ENCODE measurements around the gene SRSF7. TPM values are rescaled to one million over a fixed set of nuclear protein-coding genes. Genes with fewer than 3 reads are reported as not detected.
"Not testable (repeated sequence)": the region's sequence is repeated elsewhere in the genome, so short reads cannot be mapped to it uniquely, and the experiment has no call there.

The SRSF7 gene
- 183 and 238 TPM in 2 replicates for total RNA-seq (2014; rRNA removed; shearing (Covaris generic))

- DNase-seq (ENCODE audit: low spot score): peak; percentile 98
- in situ Hi-C loops (cut with HindIII; ENCODE audit: low sequenced_read_pairs): no loop called here
Observed at GRCh38 chr2:38750891-38751595, at the start of gene SRSF7. SRSF7 (minus strand) TSS chr2:38751361; CDS start chr2:38751256, 105 bp downstream.

GRCh38 chr2:38797953-38798352, 46.8 kb upstream of the SRSF7 start:
- in situ Hi-C loops (cut with HindIII; ENCODE audit: low sequenced_read_pairs): no loop called here
- DNase-seq (ENCODE audit: low spot score): no peak

GRCh38 chr2:38797250-38797676, 46.1 kb upstream of the SRSF7 start:
- in situ Hi-C loops (cut with HindIII; ENCODE audit: low sequenced_read_pairs): no loop called here
- no peak for DNase-seq (ENCODE audit: low spot score)

GRCh38 chr2:38795016-38795415, 43.9 kb upstream of the SRSF7 start:
- in situ Hi-C loops (cut with HindIII; ENCODE audit: low sequenced_read_pairs); DNase-seq (ENCODE audit: low spot score): not testable (repeated sequence)

DNA sequence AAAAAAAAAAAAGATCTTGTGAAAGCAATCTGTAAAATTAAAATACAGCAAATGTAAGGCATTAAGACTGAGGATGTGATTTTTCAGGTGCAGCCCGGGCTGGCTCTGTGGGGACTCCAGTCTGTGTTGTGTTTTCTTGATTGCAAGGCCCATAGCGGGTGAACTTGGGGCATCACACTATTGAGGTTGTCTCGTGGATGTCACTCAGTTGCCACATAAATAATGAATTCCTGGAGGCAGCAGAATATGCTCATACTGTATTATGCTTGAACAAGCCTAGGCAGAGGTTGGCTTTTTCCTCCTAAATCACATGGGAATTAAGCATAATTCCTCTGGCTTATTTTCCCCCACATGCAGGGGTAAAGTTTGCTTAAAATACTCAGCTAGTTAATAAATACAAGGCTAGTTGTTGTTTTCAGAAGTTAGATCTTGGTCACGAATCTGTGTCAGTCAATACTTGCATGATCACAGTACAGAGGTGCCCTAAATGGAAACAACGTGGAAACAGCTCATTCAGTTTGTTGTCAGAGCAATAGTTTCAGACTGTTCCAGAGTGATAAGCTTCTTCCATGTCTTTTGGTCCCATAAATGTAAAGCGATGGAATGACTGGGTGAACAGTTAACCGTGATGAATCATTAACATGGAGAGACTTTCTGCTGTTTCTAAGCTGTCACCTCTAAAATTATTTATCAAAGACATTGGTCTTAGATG, 43.2 kb upstream of the SRSF7 start:
- in situ Hi-C loops (cut with HindIII; ENCODE audit: low sequenced_read_pairs): no loop called here
- no peak for DNase-seq (ENCODE audit: low spot score)

GRCh38 chr2:38793511-38793910, 42.4 kb upstream of the SRSF7 start:
- DNase-seq (ENCODE audit: low spot score): no peak
- in situ Hi-C loops (cut with HindIII; ENCODE audit: low sequenced_read_pairs): no loop called here

DNA sequence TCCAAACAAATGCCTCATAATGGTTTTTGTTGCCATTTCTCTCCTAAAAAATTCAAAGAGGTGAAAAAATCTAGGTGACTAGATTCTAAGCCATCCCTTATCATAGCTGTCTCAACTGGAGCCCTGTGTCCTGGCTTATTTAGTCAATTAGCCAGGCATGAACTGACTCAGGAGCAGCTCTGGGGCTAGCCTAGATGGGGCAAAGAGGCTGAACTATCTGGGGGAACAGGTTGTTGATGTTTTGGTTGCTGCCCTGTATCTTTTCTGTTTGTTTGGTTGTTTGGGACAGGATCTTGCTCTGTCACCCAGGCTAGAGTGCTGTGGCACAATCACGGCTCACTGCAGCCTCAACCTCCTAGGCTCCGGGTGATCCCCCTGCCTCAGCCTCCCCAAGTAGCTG, 41.6 kb upstream of the SRSF7 start:
- DNase-seq (ENCODE audit: low spot score): no peak
- in situ Hi-C loops (cut with HindIII; ENCODE audit: low sequenced_read_pairs): no loop called here

- in situ Hi-C loops (cut with HindIII; ENCODE audit: low sequenced_read_pairs); DNase-seq (ENCODE audit: low spot score): not testable (repeated sequence)
Observed at GRCh38 chr2:38792321-38792720, 41.2 kb upstream of the SRSF7 start.

GRCh38 chr2:38791744-38792143, 40.6 kb upstream of the SRSF7 start:
- in situ Hi-C loops (cut with HindIII; ENCODE audit: low sequenced_read_pairs): no loop called here
- no peak for DNase-seq (ENCODE audit: low spot score)

GRCh38 chr2:38789691-38790090, 38.5 kb upstream of the SRSF7 start:
- in situ Hi-C loops (cut with HindIII; ENCODE audit: low sequenced_read_pairs): no loop called here
- no peak for DNase-seq (ENCODE audit: low spot score)

DNA sequence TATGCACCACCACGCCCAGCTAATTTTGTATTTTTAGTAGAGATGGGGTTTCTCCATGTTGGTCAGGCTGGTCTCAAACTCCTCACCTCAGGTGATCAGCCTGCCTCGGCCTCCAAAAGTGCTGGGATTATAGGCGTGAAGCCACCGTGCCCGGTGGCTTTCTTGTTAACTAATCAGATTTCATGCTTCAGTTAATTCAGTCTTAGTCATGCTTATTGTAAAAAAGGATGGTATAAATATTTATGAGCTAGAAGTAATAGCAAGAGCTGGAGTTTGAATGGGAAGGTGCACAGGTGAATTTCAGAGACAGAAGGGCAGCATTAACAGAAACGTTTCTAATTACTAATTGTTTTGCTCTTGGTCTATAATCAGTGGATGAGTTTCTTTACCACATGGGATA, 37.1 kb upstream of the SRSF7 start:
- in situ Hi-C loops (cut with HindIII; ENCODE audit: low sequenced_read_pairs): no loop called here
- no peak for DNase-seq (ENCODE audit: low spot score)

DNA sequence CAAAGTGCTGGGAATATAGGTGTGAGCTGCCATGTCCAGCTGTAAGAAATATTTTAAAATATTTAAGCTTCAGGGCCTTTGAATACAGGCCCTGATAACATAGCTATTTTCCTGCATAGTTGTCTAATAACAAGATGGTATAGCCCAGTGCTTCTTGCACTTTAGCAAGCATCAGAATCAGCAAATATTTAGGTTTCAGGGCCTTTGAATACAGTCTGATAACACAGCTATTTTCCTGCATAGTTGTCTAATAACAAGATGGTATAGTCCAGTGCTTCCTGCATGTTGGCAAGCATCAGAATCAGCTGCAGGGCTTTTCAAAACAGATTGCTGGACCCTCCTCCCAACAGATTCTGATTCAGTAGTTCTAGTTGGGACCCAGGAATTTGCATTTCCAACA, 32.4 kb upstream of the SRSF7 start:
- DNase-seq (ENCODE audit: low spot score): no peak
- in situ Hi-C loops (cut with HindIII; ENCODE audit: low sequenced_read_pairs): no loop called here

DNA sequence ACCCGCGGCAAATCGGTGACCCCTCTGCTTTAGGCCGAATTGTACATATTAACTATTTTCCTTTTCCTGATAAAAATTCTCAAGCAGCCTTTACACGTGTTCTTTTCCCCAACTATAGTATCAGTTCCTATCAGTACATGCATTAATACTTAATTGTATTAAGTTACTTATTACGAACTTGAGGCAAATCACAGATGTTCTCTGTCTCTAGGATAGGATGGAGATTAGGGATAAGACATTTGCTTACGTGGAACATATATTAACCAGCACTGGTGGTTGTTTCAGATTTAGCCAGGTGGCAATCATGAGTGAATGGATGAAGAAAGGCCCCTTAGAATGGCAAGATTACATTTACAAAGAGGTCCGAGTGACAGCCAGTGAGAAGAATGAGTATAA, 27.5 kb upstream of the SRSF7 start:
- in situ Hi-C loops (cut with HindIII; ENCODE audit: low sequenced_read_pairs): no loop called here
- DNase-seq (ENCODE audit: low spot score): peak; percentile 1

DNA sequence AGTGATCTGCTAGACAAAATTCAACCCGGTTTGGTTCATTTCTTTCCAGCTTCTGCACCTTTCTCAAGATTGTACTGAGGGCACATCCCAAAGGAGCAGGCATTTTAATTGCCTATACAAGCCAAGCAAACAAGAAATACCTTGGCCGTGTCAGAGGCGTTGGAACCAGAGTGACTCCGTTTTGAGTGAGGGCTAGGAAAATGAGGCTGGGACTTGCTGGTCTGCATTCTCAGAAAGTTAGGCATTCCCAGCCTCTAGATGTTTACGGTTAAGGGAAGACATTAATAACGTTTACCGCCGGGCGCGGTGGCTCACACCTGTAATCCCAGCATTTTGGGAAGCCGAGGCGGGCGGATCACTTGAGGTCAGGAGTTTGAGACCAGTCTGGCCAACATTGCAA, 25.4 kb upstream of the SRSF7 start:
- no peak for DNase-seq (ENCODE audit: low spot score)
- in situ Hi-C loops (cut with HindIII; ENCODE audit: low sequenced_read_pairs): no loop called here

GRCh38 chr2:38775921-38776225, 24.7 kb upstream of the SRSF7 start:
- DNase-seq (ENCODE audit: low spot score): no peak
- in situ Hi-C loops (cut with HindIII; ENCODE audit: low sequenced_read_pairs): no loop called here

DNA sequence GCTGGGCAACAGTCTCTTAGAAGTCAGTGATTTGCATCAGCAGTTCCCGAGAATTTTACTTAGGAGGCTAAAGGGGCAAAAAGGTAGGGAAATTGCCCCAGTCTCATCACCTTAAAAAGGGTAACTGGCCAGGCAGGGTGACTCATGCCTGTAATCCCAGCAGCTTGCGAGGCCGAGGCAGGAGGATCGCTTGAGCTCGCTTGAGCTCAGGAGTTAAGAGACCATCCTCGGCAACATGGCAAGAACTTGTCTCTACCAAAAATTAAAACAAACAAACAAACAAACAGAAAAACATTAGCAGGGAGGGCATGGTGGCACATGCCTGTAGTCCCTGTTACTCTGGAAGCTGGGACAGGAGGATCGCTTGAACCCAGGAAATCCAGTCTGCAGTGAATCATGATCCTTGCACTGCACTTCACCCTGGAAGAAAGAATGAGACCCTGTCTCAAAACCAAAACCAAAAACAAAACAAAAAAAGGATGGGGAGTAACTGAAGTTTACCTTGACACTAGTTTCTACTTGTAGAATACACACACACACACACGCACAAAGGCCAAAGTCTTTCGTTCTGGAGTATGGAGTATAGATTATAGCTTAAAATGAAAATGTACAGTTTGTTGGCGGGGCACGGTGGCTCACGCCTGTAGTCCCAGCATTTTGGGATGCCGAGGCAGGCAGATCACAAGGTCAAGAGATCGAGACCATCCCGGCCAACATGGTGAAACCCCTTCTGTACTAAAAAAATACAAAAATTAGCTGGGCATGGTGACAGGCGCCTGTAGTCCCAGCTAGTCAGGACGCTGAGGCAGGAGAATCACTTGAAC, 24.1 kb upstream of the SRSF7 start:
- in situ Hi-C loops (cut with HindIII; ENCODE audit: low sequenced_read_pairs): no loop called here
- DNase-seq (ENCODE audit: low spot score): no peak

- in situ Hi-C loops (cut with HindIII; ENCODE audit: low sequenced_read_pairs): no loop called here
- no peak for DNase-seq (ENCODE audit: low spot score)
Observed at GRCh38 chr2:38771632-38772031, 20.5 kb upstream of the SRSF7 start.

DNA sequence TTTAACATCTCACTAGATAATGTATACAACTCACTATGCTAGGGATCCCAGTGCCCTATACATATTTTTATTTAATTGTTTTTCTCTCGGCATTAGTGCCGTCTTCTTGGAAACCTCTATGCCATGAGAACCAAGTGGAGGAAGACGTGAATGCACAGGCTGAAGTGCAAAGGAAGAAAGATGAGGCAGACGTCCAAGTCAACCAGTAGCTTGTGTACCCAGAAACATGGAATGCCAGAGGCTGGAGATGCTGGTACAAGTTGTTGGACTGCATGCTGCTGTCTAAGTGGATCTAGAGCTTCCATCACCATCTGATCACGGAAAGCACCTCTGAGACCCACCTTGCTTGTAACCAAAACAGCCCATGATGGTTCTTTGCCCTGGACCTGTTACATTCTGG, 14.4 kb upstream of the SRSF7 start:
- in situ Hi-C loops (cut with HindIII; ENCODE audit: low sequenced_read_pairs): no loop called here
- no peak for DNase-seq (ENCODE audit: low spot score)

- in situ Hi-C loops (cut with HindIII; ENCODE audit: low sequenced_read_pairs): no loop called here
- no peak for DNase-seq (ENCODE audit: low spot score)
Observed at GRCh38 chr2:38765149-38765548, 14.0 kb upstream of the SRSF7 start.

- no peak for DNase-seq (ENCODE audit: low spot score)
- in situ Hi-C loops (cut with HindIII; ENCODE audit: low sequenced_read_pairs): no loop called here
Observed at GRCh38 chr2:38763728-38764127, 12.6 kb upstream of the SRSF7 start.
